A673 (cell line): ENCODE measurements around the gene CYP2C19. TPM values are rescaled to one million over a fixed set of nuclear protein-coding genes. Genes with fewer than 3 reads are reported as not detected.

ENCODE experiments used
- BruUV-seq: library from RNA; stranded (reverse); fragments of 400-500 nt; replicated peaks from 2 replicates; lab custom pipeline; 2021; lab: Mats Ljungman, UMichigan
- CTCF ChIA-PET: fragments of 300-600 bp; sonication (Branson Sonifier 250); formaldehyde crosslinking; loops from one replicate; lab custom pipeline; 2022; ENCODE audit warnings: antibody characterized with exemption; lab: Charles Lee
- POLR2A ChIA-PET: fragments of 300-600 bp; sonication (Branson Sonifier 250); formaldehyde crosslinking; loops from one replicate; lab custom pipeline; 2022; ENCODE audit warnings: antibody characterized with exemption; ENCODE audit not compliant: low non-redundant PET; lab: Charles Lee
- DNase-seq: peaks from one replicate; pipeline ENCODE4 v3.0.0-alpha.2; 2015; ENCODE audit warnings: low spot score
- H3K27ac ChIP-seq: fragments of 200-600 bp; sonication (generic); 2 replicates; pipeline ENCODE4 v1.5.1; 2016; ENCODE audit warnings: mixed run types, low read depth, mild to moderate bottlenecking, mixed read lengths, antibody characterized with exemption, low read length; ENCODE audit not compliant: poor library complexity, severe bottlenecking
- H3K27me3 ChIP-seq: fragments of 200-600 bp; sonication (generic); replicated peaks from 2 replicates; pipeline ENCODE4 v1.6.1; 2017; ENCODE audit warnings: mixed run types, low read depth, mild to moderate bottlenecking, mixed read lengths, antibody characterized with exemption, low read length; ENCODE audit not compliant: insufficient read depth, poor library complexity
- H3K36me3 ChIP-seq: fragments of 200-600 bp; sonication (generic); 2 replicates; pipeline ENCODE4 v1.6.1; 2016; ENCODE audit warnings: mixed run types, mild to moderate bottlenecking, mixed read lengths, antibody characterized with exemption, low read length; ENCODE audit not compliant: insufficient read depth, poor library complexity, severe bottlenecking
- H3K4me1 ChIP-seq: fragments of 200-600 bp; sonication (generic); 2 replicates; pipeline ENCODE4 v1.6.1; 2017; ENCODE audit warnings: mixed run types, mild to moderate bottlenecking, mixed read lengths, antibody characterized with exemption, low read length; ENCODE audit not compliant: insufficient read depth, poor library complexity, severe bottlenecking
- H3K4me3 ChIP-seq: fragments of 200-600 bp; sonication (generic); 2 replicates; pipeline ENCODE4 v1.5.1; 2016; ENCODE audit warnings: low read depth, mixed run types, mild to moderate bottlenecking, mixed read lengths, low read length; ENCODE audit not compliant: poor library complexity, severe bottlenecking
- H3K9me3 ChIP-seq: fragments of 200-600 bp; sonication (generic); 2 replicates; pipeline ENCODE4 v1.6.1; 2016; ENCODE audit warnings: mixed run types, low read depth, mild to moderate bottlenecking, mixed read lengths, antibody characterized with exemption, low read length; ENCODE audit not compliant: poor library complexity, severe bottlenecking
- EZH2 ChIP-seq: fragments of 200-600 bp; sonication (generic); IDR thresholded peaks from 2 replicates; pipeline ENCODE4 v1.6.1; 2017; ENCODE audit warnings: borderline replicate concordance, low read depth, mild to moderate bottlenecking, mixed read lengths, antibody characterized with exemption, low read length; ENCODE audit not compliant: poor library complexity, severe bottlenecking
- intact Hi-C: fragments of 100-400 bp; cut with micrococcal nuclease; formaldehyde crosslinking; loops from one replicate; pipeline ENCODE4 v1.10.0; 2022; ENCODE audit not compliant: unreplicated experiment
- total RNA-seq: library from RNA; stranded (reverse); gene quantifications from 2 replicates; pipeline ENCODE4 v1.2.3, GENCODE V29; 2021
- TF ChIP-seq, protein P1 (sequence below): fragments of 300-800, 200-600 bp; sonication (generic); conservative IDR thresholded peaks from 2 replicates; pipeline ENCODE4 v1.5.1; 2017; ENCODE audit warnings: low read depth, mild to moderate bottlenecking, antibody characterized with exemption, low read length, moderate library complexity, mixed read lengths

Gene CYP2C19
- total RNA-seq, 1 experiment from 2014 or later: not detected

- no TSS peak for BruUV-seq
- Histone ChIP-seq H3K27me3 (no peaks in the 10 kb centered on the region), H3K4me3 (no peak overlapping the region), H3K36me3 (no peaks in the 10 kb centered on the region), H3K27ac (no peak overlapping the region), H3K9me3 (no peaks in the 10 kb centered on the region), H3K4me1 (no peaks in the 10 kb centered on the region)
- no peak for DNase-seq
- TF ChIP-seq EZH2: no peak
- TF ChIP-seq, protein P1, sequence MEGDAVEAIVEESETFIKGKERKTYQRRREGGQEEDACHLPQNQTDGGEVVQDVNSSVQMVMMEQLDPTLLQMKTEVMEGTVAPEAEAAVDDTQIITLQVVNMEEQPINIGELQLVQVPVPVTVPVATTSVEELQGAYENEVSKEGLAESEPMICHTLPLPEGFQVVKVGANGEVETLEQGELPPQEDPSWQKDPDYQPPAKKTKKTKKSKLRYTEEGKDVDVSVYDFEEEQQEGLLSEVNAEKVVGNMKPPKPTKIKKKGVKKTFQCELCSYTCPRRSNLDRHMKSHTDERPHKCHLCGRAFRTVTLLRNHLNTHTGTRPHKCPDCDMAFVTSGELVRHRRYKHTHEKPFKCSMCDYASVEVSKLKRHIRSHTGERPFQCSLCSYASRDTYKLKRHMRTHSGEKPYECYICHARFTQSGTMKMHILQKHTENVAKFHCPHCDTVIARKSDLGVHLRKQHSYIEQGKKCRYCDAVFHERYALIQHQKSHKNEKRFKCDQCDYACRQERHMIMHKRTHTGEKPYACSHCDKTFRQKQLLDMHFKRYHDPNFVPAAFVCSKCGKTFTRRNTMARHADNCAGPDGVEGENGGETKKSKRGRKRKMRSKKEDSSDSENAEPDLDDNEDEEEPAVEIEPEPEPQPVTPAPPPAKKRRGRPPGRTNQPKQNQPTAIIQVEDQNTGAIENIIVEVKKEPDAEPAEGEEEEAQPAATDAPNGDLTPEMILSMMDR: no peak
- intact Hi-C loops: no loop called here
- POLR2A ChIA-PET: no interaction called here
- CTCF ChIA-PET: no interaction called here
Observed at GRCh38 chr10:94851263-94851662, 88.8 kb downstream of the CYP2C19 start.

- ChIA-PET CTCF (no interaction called here), POLR2A (no interaction called here)
- BruUV-seq: no TSS peak
- intact Hi-C loops: no loop called here
- H3K27ac ChIP-seq: no peak overlapping the region
- H3K4me1 ChIP-seq: no peaks in the 10 kb centered on the region
- no peaks in the 10 kb centered on the region for H3K36me3 ChIP-seq
- no peaks in the 10 kb centered on the region for H3K9me3 ChIP-seq
- DNase-seq: no peak
- TF ChIP-seq EZH2: no peak
- TF ChIP-seq, protein P1: no peak
- no peaks in the 10 kb centered on the region for H3K27me3 ChIP-seq
- H3K4me3 ChIP-seq: no peak overlapping the region
Observed at GRCh38 chr10:94852438-94852837, 90.0 kb downstream of the CYP2C19 start.

- no peaks in the 10 kb centered on the region for H3K9me3 ChIP-seq
- ChIA-PET POLR2A (no interaction called here), CTCF (no interaction called here)
- no TSS peak for BruUV-seq
- DNase-seq: no peak
- no peak overlapping the region for H3K27ac ChIP-seq
- H3K4me1 ChIP-seq: no peaks in the 10 kb centered on the region
- no peak overlapping the region for H3K4me3 ChIP-seq
- TF ChIP-seq, protein P1: no peak
- no peak for TF ChIP-seq EZH2
- H3K27me3 ChIP-seq: no peaks in the 10 kb centered on the region
- intact Hi-C loops: no loop called here
- H3K36me3 ChIP-seq: no peaks in the 10 kb centered on the region
Observed at GRCh38 chr10:94853065-94853464, 90.6 kb downstream of the CYP2C19 start.
